WI38 (cell line): Measurements from ENCODE around the gene RNF149.

Experiments used
- H3K4me3 ChIP-seq: 2 replicates; pipeline ENCODE4 v1.5.1; 2011; ENCODE audit warnings: low read depth, mild to moderate bottlenecking, control low read depth, low read length
- TF ChIP-seq, protein P1 (sequence below): IDR thresholded peaks from 2 replicates; pipeline ENCODE4 v1.5.1; 2012; ENCODE audit warnings: low read depth, mild to moderate bottlenecking, control low read depth, low read length

RNF149 gene

DNA sequence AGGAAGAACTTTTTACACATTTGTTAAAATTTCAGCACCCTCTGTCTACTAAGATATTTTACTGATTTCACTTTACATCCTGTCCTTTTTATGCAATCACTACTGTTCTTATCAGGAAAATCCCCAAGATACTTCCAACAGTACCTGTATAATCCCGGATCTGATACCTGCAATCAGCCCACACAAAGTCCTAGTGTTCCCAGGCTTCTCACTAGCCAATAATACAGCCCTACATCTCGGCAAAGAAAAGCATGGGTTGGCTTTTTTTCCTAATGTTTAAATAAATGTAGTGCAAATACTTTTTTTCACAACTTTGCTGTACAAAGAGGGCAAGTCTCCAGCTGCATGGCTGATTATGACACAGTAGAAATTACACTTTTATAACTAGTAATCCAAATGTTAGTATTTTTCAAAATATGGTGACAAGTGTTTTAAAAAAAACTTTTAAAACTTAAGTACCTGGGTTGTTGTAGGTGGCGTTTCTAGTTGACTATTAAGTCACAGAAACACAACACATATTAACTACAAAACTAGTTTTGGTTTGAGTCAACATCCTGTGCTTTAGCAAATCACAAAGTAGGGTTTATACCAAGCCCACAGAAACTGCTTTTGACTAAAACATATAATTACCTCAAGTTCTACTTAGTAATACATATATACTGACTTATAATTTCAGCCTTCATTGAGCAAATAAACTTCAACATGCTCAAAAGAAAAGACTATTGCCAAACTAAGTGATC, 36.3 kb downstream of the RNF149 start:
- TF ChIP-seq, protein P1, sequence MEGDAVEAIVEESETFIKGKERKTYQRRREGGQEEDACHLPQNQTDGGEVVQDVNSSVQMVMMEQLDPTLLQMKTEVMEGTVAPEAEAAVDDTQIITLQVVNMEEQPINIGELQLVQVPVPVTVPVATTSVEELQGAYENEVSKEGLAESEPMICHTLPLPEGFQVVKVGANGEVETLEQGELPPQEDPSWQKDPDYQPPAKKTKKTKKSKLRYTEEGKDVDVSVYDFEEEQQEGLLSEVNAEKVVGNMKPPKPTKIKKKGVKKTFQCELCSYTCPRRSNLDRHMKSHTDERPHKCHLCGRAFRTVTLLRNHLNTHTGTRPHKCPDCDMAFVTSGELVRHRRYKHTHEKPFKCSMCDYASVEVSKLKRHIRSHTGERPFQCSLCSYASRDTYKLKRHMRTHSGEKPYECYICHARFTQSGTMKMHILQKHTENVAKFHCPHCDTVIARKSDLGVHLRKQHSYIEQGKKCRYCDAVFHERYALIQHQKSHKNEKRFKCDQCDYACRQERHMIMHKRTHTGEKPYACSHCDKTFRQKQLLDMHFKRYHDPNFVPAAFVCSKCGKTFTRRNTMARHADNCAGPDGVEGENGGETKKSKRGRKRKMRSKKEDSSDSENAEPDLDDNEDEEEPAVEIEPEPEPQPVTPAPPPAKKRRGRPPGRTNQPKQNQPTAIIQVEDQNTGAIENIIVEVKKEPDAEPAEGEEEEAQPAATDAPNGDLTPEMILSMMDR = no peak

GRCh38 chr2:101270700-101271259, 37.7 kb downstream of the RNF149 start:
- no peak overlapping the region for H3K4me3 ChIP-seq
- TF ChIP-seq, protein P1 = no peak

More for the DNA sequence above, 36.3 kb downstream of the RNF149 start:
- no peak overlapping the region for H3K4me3 ChIP-seq

DNA sequence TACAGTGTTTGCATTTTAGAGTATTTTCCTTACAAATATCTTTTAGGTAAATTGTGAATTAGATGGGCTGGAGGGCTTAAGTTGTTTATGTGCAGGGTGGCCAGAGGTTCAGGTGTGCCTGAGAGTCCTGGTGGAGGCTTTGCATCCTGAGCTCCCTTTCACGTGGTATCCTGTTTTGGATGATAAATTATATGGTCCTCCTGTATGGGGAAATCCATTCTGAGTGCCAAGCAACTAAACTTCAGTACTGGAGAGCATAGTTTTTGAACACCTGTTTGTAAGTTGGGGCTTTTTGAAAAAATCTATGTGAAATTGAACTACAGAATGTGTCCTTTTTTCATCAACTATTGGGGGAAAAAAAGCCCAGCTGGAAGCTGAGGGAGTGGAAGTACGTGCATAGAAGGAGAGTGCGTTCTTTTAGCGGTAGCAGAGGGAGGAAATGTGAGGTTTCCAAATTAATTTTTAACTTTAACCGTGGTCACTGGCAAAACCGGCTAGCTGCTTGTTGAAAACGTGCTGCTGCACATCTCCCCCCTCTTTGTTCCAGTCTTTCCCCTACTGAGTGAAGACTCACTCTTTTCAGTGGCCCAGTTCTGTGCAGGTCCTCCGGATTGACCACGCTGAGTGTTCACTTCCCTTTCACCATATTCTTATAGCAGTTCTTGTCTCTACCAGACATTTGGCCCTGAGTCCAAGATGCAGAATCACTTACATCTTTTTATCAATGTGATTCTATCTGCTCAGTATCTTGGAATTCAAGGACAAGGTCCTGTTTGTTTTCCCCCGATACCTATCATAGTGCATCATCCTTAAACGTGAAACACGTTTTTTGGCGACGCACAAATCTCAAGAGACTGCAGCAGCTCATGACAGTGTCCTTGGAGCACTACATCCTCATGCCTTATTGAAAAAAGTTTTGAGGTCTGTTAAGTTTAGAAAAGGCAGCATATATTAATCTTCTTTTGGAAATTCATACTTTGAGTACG, 40.5 kb downstream of the RNF149 start:
- TF ChIP-seq, protein P1 = no peak
- no peak overlapping the region for H3K4me3 ChIP-seq

DNA sequence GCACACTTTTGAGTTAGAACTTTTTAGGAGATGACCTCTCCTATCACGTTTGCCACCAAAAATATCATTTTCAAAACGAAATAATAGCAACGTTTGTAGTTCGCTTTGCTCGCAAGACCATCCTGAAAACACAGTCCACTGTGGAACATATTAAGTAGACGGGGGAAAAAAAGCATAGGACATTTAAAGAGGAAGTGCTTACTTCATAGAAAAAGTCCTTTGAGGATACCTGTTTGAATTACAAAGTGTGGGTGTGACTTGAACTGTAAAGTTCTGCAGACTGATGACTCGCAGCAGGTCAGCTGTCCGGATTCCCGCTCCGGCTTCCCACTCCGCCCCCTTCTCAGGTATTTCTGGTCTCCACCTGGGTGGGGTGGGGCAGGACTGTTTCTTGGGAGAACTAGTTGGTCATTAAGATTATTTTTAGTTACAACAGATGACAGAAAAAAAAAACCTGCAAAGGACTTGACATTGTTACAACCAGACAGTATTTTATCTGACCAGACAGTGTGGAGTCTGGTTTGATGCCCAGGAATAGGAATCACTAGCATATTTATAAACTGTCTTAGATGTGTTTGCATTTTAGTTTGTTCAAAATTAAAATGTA, 42.5 kb downstream of the RNF149 start:
- no peak overlapping the region for H3K4me3 ChIP-seq
- TF ChIP-seq, protein P1 = no peak

GRCh38 chr2:101264360-101264939, 44.1 kb downstream of the RNF149 start:
- TF ChIP-seq, protein P1 = no peak
- H3K4me3 ChIP-seq = no peak overlapping the region

GRCh38 chr2:101263377-101263800, 45.1 kb downstream of the RNF149 start:
- TF ChIP-seq, protein P1 = no peak
- H3K4me3 ChIP-seq = no peak overlapping the region
